Stomach (tissue), 9 donors: ENCODE data around the gene TMEM231. TPM values are rescaled to one million over a fixed set of nuclear protein-coding genes. Genes with fewer than 3 reads are reported as not detected.

Experiments used
- DNase-seq, 2 donors: peaks; one replicate each; pipeline versions ENCODE4 v3.0.0 to v3.0.0-alpha.2; 2013 to 2019
- H3K27ac ChIP-seq, 5 donors: fragments of 200-600 bp in 4 of 5; sonication (generic) in 4 of 5; one replicate each; pipeline ENCODE4 v1.5.1; 2013 to 2019; ENCODE audit warnings: mild to moderate bottlenecking in 1 of 5, moderate library complexity in 1 of 5
- H3K27me3 ChIP-seq, 3 donors: fragments of 200-600 bp; sonication (generic); one replicate each; pipeline ENCODE4 v1.5.1; 2017 to 2019; ENCODE audit warnings: mixed run types in 1 of 3
- H3K36me3 ChIP-seq, 4 donors: fragments of 200-600 bp; sonication (generic); 1 replicate in 3 of 4; 2 replicates in 1 of 4; pipeline ENCODE4 v1.5.1; 2016 to 2019
- H3K4me1 ChIP-seq, 4 donors: fragments of 200-600 bp; sonication (generic); one replicate each; pipeline ENCODE4 v1.5.1; 2016 to 2019
- H3K4me3 ChIP-seq, 4 donors: fragments of 200-600 bp; sonication (generic) in 3 of 4; one replicate each; pipeline ENCODE4 v1.5.1; 2016 to 2019; ENCODE audit warnings: mild to moderate bottlenecking in 1 of 4
- H3K9me3 ChIP-seq, 4 donors: fragments of 200-600 bp; sonication (generic); one replicate each; pipeline ENCODE4 v1.5.1; 2016 to 2019
- EP300 ChIP-seq: sonication (generic); formaldehyde crosslinking; IDR thresholded peaks from one replicate; pipeline ENCODE4 v1.6.1; 2017; ENCODE audit warnings: antibody characterized with exemption
- POLR2A ChIP-seq, 4 donors: fragments of 450-650 bp; IDR thresholded peaks; one replicate each; pipeline ENCODE4 v1.6.1; 2016; ENCODE audit warnings: antibody characterized with exemption in 4 of 4, control low read depth in 2 of 4, mild to moderate bottlenecking in 1 of 4, moderate library complexity in 1 of 4
- POLR2AphosphoS5 ChIP-seq, 3 donors: sonication (generic); formaldehyde crosslinking; IDR thresholded peaks; one replicate each; pipeline ENCODE4 v1.6.1; 2016; ENCODE audit warnings: antibody characterized with exemption in 3 of 3
- WGBS, 5 donors: extraction: QIAGEN DNeasy Blood & Tissue Kit in 3 of 5; methylation state at CpG; one replicate each; pipeline versions ENCODE4 v1.1.5 to v1.1.7; 2013 to 2018; 5-methylcytosine and 5-hydroxymethylcytosine counted together
- intact Hi-C: fragments of 100-400 bp; cut with DNase I; formaldehyde crosslinking; loops from one replicate; pipeline ENCODE4 v1.15.1; 2023; ENCODE audit warnings: low total_unique reads
- polyA plus RNA-seq, 3 donors: library from polyadenylated mRNA; stranded (reverse); fragments of 200-250 nt; gene quantifications; one replicate each; pipeline ENCODE4 v1.2.3, GENCODE V29; 2013
- total RNA-seq, 5 donors: library from RNA; depleted of rRNA; stranded (reverse); fragments of >200 nt; gene quantifications; one replicate each; pipeline versions ENCODE4 v1.1.0 to v1.2.3, GENCODE V29; 2014 to 2016
- TF ChIP-seq, protein P1 (sequence below), 7 experiments: fragments of 450-650 bp in 4 of 7; fragments of 200-600 bp in 3 of 7; sonication (generic) in 3 of 7; IDR thresholded peaks; one replicate each; pipeline ENCODE4 v1.5.1; 2016 to 2019; ENCODE audit warnings: antibody characterized with exemption in 7 of 7, control low read depth in 2 of 7, mild to moderate bottlenecking in 1 of 7
- donor health status: healthy with polysubstance abuse.
- donor health status: Bipolar disorder and iron deficiency.
- donor health status: healthy.

TMEM231 gene
- total and polyA plus RNA-seq, 8 donors, result 1.1 to 14.1 (median 4.6) TPM; not detected in 1

DNA sequence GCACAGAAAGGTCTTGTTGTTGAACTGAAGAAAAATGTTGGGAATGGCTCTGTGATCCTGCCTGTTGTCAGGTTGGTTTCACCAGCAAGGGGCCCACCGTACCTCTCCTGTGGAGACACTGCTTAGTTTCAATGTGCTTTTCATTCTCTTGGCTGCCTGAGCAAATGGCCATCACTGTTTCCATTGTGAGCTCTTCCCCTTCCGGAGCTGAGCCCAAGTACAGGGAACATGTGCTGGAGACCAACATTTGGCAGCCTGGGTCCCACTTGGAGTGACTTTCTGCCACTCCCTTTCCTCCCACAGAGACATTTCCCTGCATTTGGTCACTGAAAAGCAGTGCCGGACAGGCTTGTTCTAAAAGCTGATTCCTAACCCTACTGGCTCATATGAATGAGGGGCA, 33.3 kb upstream of the TMEM231 start:
- H3K27me3 ChIP-seq, result no peaks in the 10 kb centered on the region
- H3K9me3 ChIP-seq, result no peaks in the 10 kb centered on the region
- peaks cover 0 to 17% (median 13%) of the 10 kb centered on the region in 4 donors for H3K36me3 ChIP-seq
- intact Hi-C loops, result no loop called here
- peaks cover 0 to 17% (median 5%) of the 10 kb centered on the region in 4 donors for H3K4me1 ChIP-seq
- H3K27ac ChIP-seq, result peak overlapping the region in 3 of 5 donors; percentile 10 to 50 (median 29)
- no peak for TF ChIP-seq POLR2AphosphoS5 (IDR thresholded peaks at IDR 0.05)
- no peak for TF ChIP-seq POLR2A (IDR thresholded peaks at IDR 0.05)
- no peak for TF ChIP-seq EP300
- TF ChIP-seq, protein P1, sequence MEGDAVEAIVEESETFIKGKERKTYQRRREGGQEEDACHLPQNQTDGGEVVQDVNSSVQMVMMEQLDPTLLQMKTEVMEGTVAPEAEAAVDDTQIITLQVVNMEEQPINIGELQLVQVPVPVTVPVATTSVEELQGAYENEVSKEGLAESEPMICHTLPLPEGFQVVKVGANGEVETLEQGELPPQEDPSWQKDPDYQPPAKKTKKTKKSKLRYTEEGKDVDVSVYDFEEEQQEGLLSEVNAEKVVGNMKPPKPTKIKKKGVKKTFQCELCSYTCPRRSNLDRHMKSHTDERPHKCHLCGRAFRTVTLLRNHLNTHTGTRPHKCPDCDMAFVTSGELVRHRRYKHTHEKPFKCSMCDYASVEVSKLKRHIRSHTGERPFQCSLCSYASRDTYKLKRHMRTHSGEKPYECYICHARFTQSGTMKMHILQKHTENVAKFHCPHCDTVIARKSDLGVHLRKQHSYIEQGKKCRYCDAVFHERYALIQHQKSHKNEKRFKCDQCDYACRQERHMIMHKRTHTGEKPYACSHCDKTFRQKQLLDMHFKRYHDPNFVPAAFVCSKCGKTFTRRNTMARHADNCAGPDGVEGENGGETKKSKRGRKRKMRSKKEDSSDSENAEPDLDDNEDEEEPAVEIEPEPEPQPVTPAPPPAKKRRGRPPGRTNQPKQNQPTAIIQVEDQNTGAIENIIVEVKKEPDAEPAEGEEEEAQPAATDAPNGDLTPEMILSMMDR (IDR thresholded peaks at IDR 0.05), result no peak
- 69 to 88% (median 82%) methylated on average over 3 of the region's 3 CpGs for WGBS, 5 donors
- DNase-seq, result peak in 1 of 2 donors; percentile 28
- no peak overlapping the region for H3K4me3 ChIP-seq

DNA sequence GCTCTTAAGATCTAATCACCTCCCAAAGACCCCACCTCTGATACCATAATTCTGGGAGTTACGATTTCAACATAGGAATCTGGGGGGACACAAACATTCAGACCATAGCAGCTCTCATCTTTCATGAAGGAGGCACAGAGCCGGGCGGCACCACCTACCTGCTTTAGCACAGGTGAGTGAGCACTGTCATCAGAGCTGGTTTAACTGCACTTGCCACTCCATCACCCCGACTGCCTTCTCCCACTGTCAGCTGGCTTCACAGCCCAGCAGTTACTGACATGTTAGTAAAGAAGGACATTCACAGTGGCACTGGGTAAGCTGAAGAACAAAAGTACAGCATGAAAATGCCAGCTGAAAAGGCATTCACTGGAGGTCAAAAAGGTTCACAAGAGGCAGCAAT, 32.7 kb upstream of the TMEM231 start:
- WGBS, 5 donors, result 93 to 97% (median 96%) methylated on average over 4 of the region's 4 CpGs
- intact Hi-C loops, result no loop called here
- Histone ChIP-seq H3K4me1 (peaks cover 0 to 17% (median 4%) of the 10 kb centered on the region in 4 donors), H3K4me3 (no peak overlapping the region), H3K36me3 (peaks cover 0 to 11% (median 10%) of the 10 kb centered on the region in 4 donors), H3K27ac (no peak overlapping the region), H3K9me3 (no peaks in the 10 kb centered on the region), H3K27me3 (no peaks in the 10 kb centered on the region)
- no peak for DNase-seq
- TF ChIP-seq POLR2A (IDR thresholded peaks at IDR 0.05), result no peak
- TF ChIP-seq, protein P1 (IDR thresholded peaks at IDR 0.05), result no peak
- TF ChIP-seq POLR2AphosphoS5 (IDR thresholded peaks at IDR 0.05), result no peak
- TF ChIP-seq EP300, result no peak

DNA sequence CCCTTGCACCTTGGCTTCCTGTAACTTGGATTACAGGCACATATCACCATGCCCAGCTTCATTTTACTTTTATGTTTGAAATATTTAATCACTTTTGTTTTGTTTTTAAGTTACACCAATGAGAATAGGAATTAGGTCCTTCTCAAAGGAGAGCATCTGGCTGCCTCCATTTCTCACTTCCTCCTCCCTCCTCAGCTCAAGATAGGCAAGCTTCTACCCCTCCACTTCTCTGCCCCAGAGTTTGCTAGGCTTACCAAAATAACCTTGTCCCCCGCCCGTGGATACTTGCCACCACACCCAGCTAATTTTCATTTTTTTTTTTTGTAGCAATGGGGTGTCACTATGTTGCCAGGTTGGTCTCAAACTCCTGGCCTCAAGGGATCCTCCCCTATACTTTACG, 28.1 kb upstream of the TMEM231 start:
- no peaks in the 10 kb centered on the region for H3K4me1 ChIP-seq
- 72 to 83% (median 75%) methylated on average over 3 of the region's 3 CpGs for WGBS, 5 donors
- TF ChIP-seq POLR2AphosphoS5 (IDR thresholded peaks at IDR 0.05) (no peak), EP300 (no peak), POLR2A (IDR thresholded peaks at IDR 0.05) (no peak)
- TF ChIP-seq, protein P1 (IDR thresholded peaks at IDR 0.05), result no peak
- H3K4me3 ChIP-seq, result no peak overlapping the region
- no peaks in the 10 kb centered on the region for H3K9me3 ChIP-seq
- intact Hi-C loops, result no loop called here
- no peak for DNase-seq
- H3K27me3 ChIP-seq, result no peaks in the 10 kb centered on the region
- peaks cover 4 to 28% (median 25%) of the 10 kb centered on the region in 4 donors for H3K36me3 ChIP-seq
- H3K27ac ChIP-seq, result no peak overlapping the region

DNA sequence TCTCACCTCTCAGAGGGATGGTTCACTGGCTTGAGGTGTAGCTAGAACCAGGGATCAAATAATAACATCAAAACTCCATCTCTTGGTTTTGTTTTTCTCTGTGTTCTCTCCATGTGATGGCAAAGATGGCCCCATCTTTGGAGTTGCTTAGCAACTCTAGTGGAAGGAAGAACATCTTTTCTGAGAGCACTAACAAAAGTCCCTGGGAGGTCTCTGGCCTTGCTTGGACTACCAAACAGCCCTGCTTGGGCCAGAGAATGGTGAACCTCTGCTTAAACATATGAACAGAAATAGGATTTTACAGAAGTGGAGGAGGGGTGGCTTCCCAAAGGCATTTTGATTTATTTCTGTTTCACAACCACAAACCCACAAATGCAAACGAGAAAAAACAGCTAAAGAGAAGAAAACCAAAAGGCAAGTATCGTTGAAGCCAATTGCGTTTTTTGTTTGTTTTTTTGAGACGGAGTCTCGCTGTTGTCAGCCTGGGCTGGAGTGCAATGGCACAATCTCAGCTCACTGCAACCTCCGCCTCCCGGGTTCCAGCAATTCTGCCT, 23.3 kb upstream of the TMEM231 start:
- Histone ChIP-seq H3K9me3 (no peaks in the 10 kb centered on the region), H3K27me3 (no peaks in the 10 kb centered on the region), H3K36me3 (peaks cover 30 to 70% (median 64%) of the 10 kb centered on the region in 4 donors), H3K4me1 (peaks cover 0 to 3% (median 0%) of the 10 kb centered on the region in 4 donors), H3K4me3 (no peak overlapping the region), H3K27ac (no peak overlapping the region)
- WGBS, 5 donors, result 73 to 90% (median 84%) methylated on average over 7 of the region's 7 CpGs
- TF ChIP-seq EP300, result no peak
- TF ChIP-seq POLR2A (IDR thresholded peaks at IDR 0.05), result no peak
- TF ChIP-seq POLR2AphosphoS5 (IDR thresholded peaks at IDR 0.05), result no peak
- TF ChIP-seq, protein P1 (IDR thresholded peaks at IDR 0.05), result no peak
- no peak for DNase-seq
- intact Hi-C loops, result no loop called here
